HG03095 (cell line): ENCODE measurements around the gene FRMD4B.
A peak's percentile ranks its signal among the peaks of the same experiment; 100 is the strongest.
"Not testable (repeated sequence)": the region's sequence is repeated elsewhere in the genome, so short reads cannot be mapped to it uniquely, and the experiment has no call there.

Source experiments
- ATAC-seq: cut with Tn5 transposase; IDR thresholded peaks from one replicate; pipeline ENCODE4 v1.9.1; 2021; ENCODE audit warnings: moderate library complexity; ENCODE audit not compliant: unreplicated experiment

The FRMD4B gene

GRCh38 chr3:69325151-69325550 is 60.7 kb downstream of the FRMD4B start:
- ATAC-seq, result no peak

GRCh38 chr3:69324362-69325025 is 61.4 kb downstream of the FRMD4B start:
- ATAC-seq, result peak; percentile 44

GRCh38 chr3:69323941-69324340 is 61.9 kb downstream of the FRMD4B start:
- no peak for ATAC-seq

GRCh38 chr3:69322512-69322911 is 63.4 kb downstream of the FRMD4B start:
- not testable (repeated sequence) for ATAC-seq

GRCh38 chr3:69322158-69322509 is 63.8 kb downstream of the FRMD4B start:
- no peak for ATAC-seq

- no peak for ATAC-seq
Observed at GRCh38 chr3:69321301-69322157, 64.4 kb downstream of the FRMD4B start.

- ATAC-seq, result peak; percentile 58
Observed at GRCh38 chr3:69320871-69321271, 65.0 kb downstream of the FRMD4B start.

GRCh38 chr3:69319652-69320051 is 66.2 kb downstream of the FRMD4B start:
- ATAC-seq, result no peak

- no peak for ATAC-seq
Observed at GRCh38 chr3:69318410-69318809, 67.5 kb downstream of the FRMD4B start.

GRCh38 chr3:69313251-69313650 is 72.6 kb downstream of the FRMD4B start:
- no peak for ATAC-seq

- ATAC-seq, result no peak
Observed at GRCh38 chr3:69309814-69310213, 76.1 kb downstream of the FRMD4B start.

GRCh38 chr3:69306239-69307185 is 79.4 kb downstream of the FRMD4B start:
- peak; percentile 92 for ATAC-seq

GRCh38 chr3:69305011-69305410 is 80.9 kb downstream of the FRMD4B start:
- no peak for ATAC-seq

GRCh38 chr3:69304396-69304795 is 81.5 kb downstream of the FRMD4B start:
- ATAC-seq, result no peak

- no peak for ATAC-seq
Observed at GRCh38 chr3:69300296-69300695, 85.6 kb downstream of the FRMD4B start.

- ATAC-seq, result no peak
Observed at GRCh38 chr3:69299344-69299743, 86.5 kb downstream of the FRMD4B start.

- no peak for ATAC-seq
Observed at GRCh38 chr3:69297501-69297900, 88.4 kb downstream of the FRMD4B start.

GRCh38 chr3:69296995-69297394 is 88.9 kb downstream of the FRMD4B start:
- no peak for ATAC-seq

- ATAC-seq, result no peak
Observed at GRCh38 chr3:69294014-69294766, 91.7 kb downstream of the FRMD4B start.

- ATAC-seq, result no peak
Observed at GRCh38 chr3:69292959-69293574, 92.8 kb downstream of the FRMD4B start.
